DOHH2 (cell line): ENCODE measurements around the gene PSAP.

Experiments
- H3F3A ChIP-seq: fragments of 200-600 bp; sonication (generic), shearing (Covaris generic); 2 replicates; pipeline ENCODE4 v1.6.0; 2016; ENCODE audit warnings: antibody characterized with exemption, mild to moderate bottlenecking; ENCODE audit not compliant: control insufficient read depth, insufficient read depth
- H3K27ac ChIP-seq: fragments of 200-600 bp; sonication (generic); 2 replicates; pipeline ENCODE4 v1.5.1; 2014; ENCODE audit warnings: low read depth, mild to moderate bottlenecking, low read length, moderate library complexity
- H3K27me3 ChIP-seq: fragments of 200-600 bp; sonication (generic); 2 replicates; pipeline ENCODE4 v1.6.1; 2014; ENCODE audit warnings: mild to moderate bottlenecking, low read length, mixed read lengths; ENCODE audit not compliant: control insufficient read depth
- H3K36me3 ChIP-seq: fragments of 200-600 bp; sonication (generic); 2 replicates; pipeline ENCODE4 v1.6.1; 2014; ENCODE audit warnings: mild to moderate bottlenecking, low read length, moderate library complexity, mixed read lengths; ENCODE audit not compliant: control insufficient read depth
- H3K4me1 ChIP-seq: fragments of 200-600 bp; sonication (generic); 2 replicates; pipeline ENCODE4 v1.6.1; 2014; ENCODE audit warnings: mild to moderate bottlenecking, low read length, mixed read lengths; ENCODE audit not compliant: control insufficient read depth
- H3K4me2 ChIP-seq: fragments of 200-600 bp; sonication (generic); 2 replicates; pipeline ENCODE4 v1.6.0; 2014; ENCODE audit warnings: mild to moderate bottlenecking, low read length, moderate library complexity
- H3K4me3 ChIP-seq: fragments of 200-600 bp; sonication (generic); 2 replicates; pipeline ENCODE4 v1.5.1; 2014; ENCODE audit warnings: mild to moderate bottlenecking, low read length, mixed read lengths
- H3K79me2 ChIP-seq: fragments of 200-600 bp; sonication (generic); 2 replicates; pipeline ENCODE4 v1.6.1; 2014; ENCODE audit warnings: mild to moderate bottlenecking, low read length, mixed read lengths; ENCODE audit not compliant: control insufficient read depth
- H3K9me2 ChIP-seq: fragments of 200-600 bp; sonication (generic); replicated peaks from 2 replicates; pipeline ENCODE4 v1.6.1; 2014; ENCODE audit warnings: mild to moderate bottlenecking, low read length, mixed read lengths; ENCODE audit not compliant: control insufficient read depth
- H3K9me3 ChIP-seq: fragments of 200-600 bp; sonication (generic); 2 replicates; pipeline ENCODE4 v1.6.1; 2014; ENCODE audit warnings: antibody characterized with exemption, low read length, mixed read lengths; ENCODE audit not compliant: control insufficient read depth, insufficient read depth
- H4K20me1 ChIP-seq: fragments of 200-600 bp; sonication (generic); 2 replicates; pipeline ENCODE4 v1.6.0; 2014; ENCODE audit warnings: low read depth, mild to moderate bottlenecking, antibody characterized with exemption, low read length, moderate library complexity; ENCODE audit not compliant: control insufficient read depth, insufficient read depth
- EZH2phosphoT487 ChIP-seq: fragments of 200-600 bp; sonication (generic); IDR thresholded peaks from 2 replicates; pipeline ENCODE4 v1.6.1; 2017; ENCODE audit warnings: borderline replicate concordance, mild to moderate bottlenecking, antibody characterized with exemption, low read length, moderate library complexity, mixed read lengths
- TF ChIP-seq, protein P1 (sequence below): fragments of 200-600 bp; sonication (generic); IDR thresholded peaks from one replicate; pipeline ENCODE4 v1.5.1; 2014; ENCODE audit warnings: antibody characterized with exemption, mild to moderate bottlenecking, low read depth, low read length; ENCODE audit not compliant: poor library complexity, severe bottlenecking

Gene PSAP

DNA sequence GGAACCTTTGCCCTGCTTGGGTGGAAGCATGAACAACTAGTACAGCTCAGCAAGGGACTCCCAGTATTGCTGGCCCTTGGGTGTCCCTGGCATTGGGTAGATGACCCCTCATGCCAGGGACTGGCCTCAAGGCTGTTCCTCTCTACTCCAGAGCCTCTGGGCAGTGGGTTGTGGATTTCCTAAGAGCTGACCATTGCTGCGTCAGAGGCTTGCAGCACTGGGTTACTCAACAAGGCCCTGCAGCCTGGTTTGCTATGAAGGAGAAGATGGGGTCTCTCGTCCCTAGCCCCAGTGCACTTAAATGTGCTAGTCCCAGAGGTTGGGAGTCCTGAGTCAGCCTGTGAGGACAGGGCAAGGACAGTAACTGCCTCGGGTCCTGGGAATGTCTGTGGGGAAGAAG is 80.3 kb downstream of the PSAP start:
- Histone ChIP-seq H3K4me2 (no peak overlapping the region), H3K27ac (no peak overlapping the region)

DNA sequence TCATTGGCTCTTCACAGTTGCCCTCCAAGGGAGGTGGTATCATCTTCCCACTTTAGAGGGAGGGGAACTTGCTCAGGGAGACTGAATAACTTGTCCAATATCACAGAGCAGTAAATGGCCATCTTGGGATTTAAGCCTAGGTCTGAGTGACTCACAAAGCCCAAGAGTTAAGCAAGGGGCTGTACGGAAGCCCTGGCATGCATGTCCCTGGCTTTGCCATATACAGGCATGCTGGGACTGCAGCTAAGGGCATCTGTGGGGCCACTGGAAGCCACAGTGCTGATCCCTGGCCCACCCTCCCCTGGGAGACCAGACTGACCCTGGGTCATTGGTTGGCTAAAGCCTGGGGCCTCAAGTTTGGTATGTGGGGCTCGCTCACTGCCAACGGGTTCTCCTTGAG is 80.8 kb downstream of the PSAP start:
- Histone ChIP-seq H3K4me1 (peaks cover 9% of the 10 kb centered on the region), H3K4me3 (no peak overlapping the region), H3K4me2 (no peak overlapping the region), H3K27ac (no peak overlapping the region), H3K27me3 (peaks cover 31% of the 10 kb centered on the region), H3K9me2 (no peaks in the 10 kb centered on the region), H3K9me3 (no peaks in the 10 kb centered on the region), H3K79me2 (no peaks in the 10 kb centered on the region), H4K20me1 (no peaks in the 10 kb centered on the region), H3F3A (no peaks in the 10 kb centered on the region), H3K36me3 (no peaks in the 10 kb centered on the region)
- TF ChIP-seq, protein P1, sequence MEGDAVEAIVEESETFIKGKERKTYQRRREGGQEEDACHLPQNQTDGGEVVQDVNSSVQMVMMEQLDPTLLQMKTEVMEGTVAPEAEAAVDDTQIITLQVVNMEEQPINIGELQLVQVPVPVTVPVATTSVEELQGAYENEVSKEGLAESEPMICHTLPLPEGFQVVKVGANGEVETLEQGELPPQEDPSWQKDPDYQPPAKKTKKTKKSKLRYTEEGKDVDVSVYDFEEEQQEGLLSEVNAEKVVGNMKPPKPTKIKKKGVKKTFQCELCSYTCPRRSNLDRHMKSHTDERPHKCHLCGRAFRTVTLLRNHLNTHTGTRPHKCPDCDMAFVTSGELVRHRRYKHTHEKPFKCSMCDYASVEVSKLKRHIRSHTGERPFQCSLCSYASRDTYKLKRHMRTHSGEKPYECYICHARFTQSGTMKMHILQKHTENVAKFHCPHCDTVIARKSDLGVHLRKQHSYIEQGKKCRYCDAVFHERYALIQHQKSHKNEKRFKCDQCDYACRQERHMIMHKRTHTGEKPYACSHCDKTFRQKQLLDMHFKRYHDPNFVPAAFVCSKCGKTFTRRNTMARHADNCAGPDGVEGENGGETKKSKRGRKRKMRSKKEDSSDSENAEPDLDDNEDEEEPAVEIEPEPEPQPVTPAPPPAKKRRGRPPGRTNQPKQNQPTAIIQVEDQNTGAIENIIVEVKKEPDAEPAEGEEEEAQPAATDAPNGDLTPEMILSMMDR, result no peak
- TF ChIP-seq EZH2phosphoT487, result no peak

More for the DNA sequence above, 80.3 kb downstream of the PSAP start:
- Histone ChIP-seq H4K20me1 (no peaks in the 10 kb centered on the region), H3K27me3 (peaks cover 31% of the 10 kb centered on the region), H3F3A (no peaks in the 10 kb centered on the region), H3K36me3 (no peaks in the 10 kb centered on the region), H3K4me1 (peaks cover 9% of the 10 kb centered on the region), H3K9me3 (no peaks in the 10 kb centered on the region), H3K4me3 (no peak overlapping the region), H3K79me2 (no peaks in the 10 kb centered on the region), H3K9me2 (no peaks in the 10 kb centered on the region)
- TF ChIP-seq, protein P1, result no peak
- TF ChIP-seq EZH2phosphoT487, result no peak

DNA sequence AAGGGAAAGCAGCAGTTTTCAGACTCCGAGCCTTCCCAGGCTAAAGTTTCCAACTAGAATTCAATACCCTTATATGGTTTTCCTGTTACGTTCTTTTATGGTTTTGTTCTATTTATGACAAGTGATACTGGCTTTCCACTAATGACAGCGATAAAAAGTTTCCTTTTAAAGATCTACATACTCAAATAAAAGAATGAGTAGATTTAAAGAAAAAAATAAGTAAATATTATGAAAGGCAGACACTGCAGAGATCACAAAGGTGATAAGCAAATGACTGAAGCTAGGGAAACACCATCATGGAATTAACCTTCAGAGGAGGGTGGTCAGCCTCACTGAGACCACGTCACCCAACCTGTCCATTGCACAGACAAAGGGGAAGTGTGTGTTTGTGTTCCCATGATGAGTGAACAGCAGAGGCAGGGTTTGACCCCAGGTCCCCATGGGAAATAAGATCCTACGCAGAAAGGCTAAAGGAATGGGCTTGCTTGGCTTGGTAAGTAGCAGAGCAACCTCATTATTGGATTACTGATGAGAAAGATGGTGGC is 81.7 kb downstream of the PSAP start:
- no peak overlapping the region for H3K4me3 ChIP-seq
- no peaks in the 10 kb centered on the region for H3K79me2 ChIP-seq
- peaks cover 22% of the 10 kb centered on the region for H3K27me3 ChIP-seq
- TF ChIP-seq, protein P1, result no peak
- no peak for TF ChIP-seq EZH2phosphoT487
- H3K27ac ChIP-seq, result no peak overlapping the region
- no peaks in the 10 kb centered on the region for H3K36me3 ChIP-seq
- no peaks in the 10 kb centered on the region for H3K9me2 ChIP-seq
- no peaks in the 10 kb centered on the region for H3F3A ChIP-seq
- H3K4me2 ChIP-seq, result no peak overlapping the region
- no peaks in the 10 kb centered on the region for H4K20me1 ChIP-seq
- H3K4me1 ChIP-seq, result peaks cover 9% of the 10 kb centered on the region
- no peaks in the 10 kb centered on the region for H3K9me3 ChIP-seq
